K562 (cell line): ENCODE measurements around the gene CDX1. TPM values are rescaled to one million over a fixed set of nuclear protein-coding genes. Genes with fewer than 3 reads are reported as not detected.
A peak's percentile ranks its signal among the peaks of the same experiment; 100 is the strongest.

Experiments used
- BCOR ChIP-seq: fragments of 450-650 bp; IDR thresholded peaks from 2 replicates; pipeline ENCODE4 v1.6.1; 2016
- CBFB ChIP-seq: sonication (generic); formaldehyde crosslinking; IDR thresholded peaks from 2 replicates; pipeline ENCODE4 v1.4.0; 2020; ENCODE audit warnings: mild to moderate bottlenecking, missing genetic modification reagents
- CTCF ChIP-seq, 3 experiments: IDR thresholded peaks in 2 of 3; conservative IDR thresholded peaks in 1 of 3; 2 replicates each; pipeline ENCODE4 v1.5.1; 2011 to 2012; ENCODE audit warnings: low read length in 3 of 3, mild to moderate bottlenecking in 3 of 3, control low read depth in 2 of 3, improper control_type of control experiment in 1 of 3, inconsistent platforms in 1 of 3, low read depth in 1 of 3, mixed read lengths in 1 of 3, moderate library complexity in 1 of 3; ENCODE audit not compliant: insufficient read depth in 2 of 3
- FOSL1 ChIP-seq: fragments of 200-800 bp; sonication (Bioruptor generic); conservative IDR thresholded peaks from 2 replicates; pipeline ENCODE4 v1.6.1; 2016; ENCODE audit warnings: missing genetic modification characterization, missing compliant biosample characterization
- HDAC2 ChIP-seq: fragments of 450-650 bp; IDR thresholded peaks from 2 replicates; pipeline ENCODE4 v1.6.1; 2016; ENCODE audit warnings: mild to moderate bottlenecking
- MTA3 ChIP-seq: fragments of 450-650 bp; formaldehyde crosslinking; IDR thresholded peaks from 2 replicates; pipeline ENCODE4 v1.6.1; 2017; ENCODE audit warnings: mild to moderate bottlenecking, borderline replicate concordance
- NR4A1 ChIP-seq, 2 experiments: fragments of 250-450 bp in 1 of 2; fragments of 450-650 bp in 1 of 2; sonication (Bioruptor Pico) in 1 of 2; IDR thresholded peaks; 2 replicates each; pipeline versions ENCODE4 v1.4.0 to v1.6.1; 2016 to 2020; ENCODE audit warnings: mild to moderate bottlenecking in 2 of 2, missing compliant biosample characterization in 1 of 2, missing genetic modification characterization in 1 of 2, moderate library complexity in 1 of 2
- NRF1 ChIP-seq, 2 experiments: fragments of 450-650 bp; IDR thresholded peaks in 1 of 2; conservative IDR thresholded peaks in 1 of 2; 2 replicates each; pipeline ENCODE4 v1.6.1; 2014; ENCODE audit warnings: mild to moderate bottlenecking in 2 of 2
- STAT5B ChIP-seq: fragments of 250-450 bp; sonication (Bioruptor Pico); IDR thresholded peaks from 2 replicates; pipeline ENCODE4 v1.8.0; 2021; ENCODE audit warnings: mild to moderate bottlenecking, inconsistent platforms
- TARDBP ChIP-seq: fragments of 450-650 bp; IDR thresholded peaks from 2 replicates; pipeline ENCODE4 v1.6.1; 2016
- ZNF263 ChIP-seq: sonication (generic); formaldehyde crosslinking; IDR thresholded peaks from 2 replicates; pipeline ENCODE4 v1.8.0; 2022; ENCODE audit warnings: mild to moderate bottlenecking, missing genetic modification reagents, borderline replicate concordance
- ZNF407 ChIP-seq: fragments of 450-650 bp; IDR thresholded peaks from 2 replicates; pipeline ENCODE4 v1.6.1; 2016; ENCODE audit warnings: low read depth
- ZNF76 ChIP-seq: fragments of 250-450 bp; sonication (Bioruptor Pico); IDR thresholded peaks from 2 replicates; pipeline ENCODE4 v1.4.0; 2020; ENCODE audit warnings: mild to moderate bottlenecking, moderate library complexity, borderline replicate concordance
- polyA plus RNA-seq, 8 experiments: library from polyadenylated mRNA; depleted of rRNA in 4 of 8; stranded (reverse) in 5 of 8; unstranded in 3 of 8; fragments of >200 nt; fragmentation: Nextera tagmentation in 2 of 8; fragmentation: Illumina TruSeq in 1 of 8; extraction: Ambion mirVana in 2 of 8; extraction: Trizol in 1 of 8; gene quantifications; 2 replicates each; pipeline versions ENCODE4 v1.2.1 to v1.2.3, GENCODE V29; 2011 to 2014; ENCODE audit warnings: inconsistent platforms in 1 of 8, missing spikeins in 1 of 8
- total RNA-seq, 7 experiments: library from RNA; depleted of rRNA in 6 of 7; stranded (reverse); fragments of >200 nt in 6 of 7; fragmentation: Illumina TruSeq in 2 of 7; extraction: Trizol in 2 of 7; gene quantifications; 2 replicates each; pipeline versions ENCODE4 v1.2.1 to v1.2.3, GENCODE V29; 2011 to 2021; ENCODE audit warnings: low replicate concordance in 1 of 7

The CDX1 gene
- total and polyA plus RNA-seq, 9 of the 15 experiments (the other 6 are each of a cell fraction or from before 2014, with no cell fraction given), result 0.06 to 0.16 TPM; not detected in 7

GRCh38 chr5:150161242-150162141 is 5.1 kb upstream of the CDX1 start (continued):
- TF ChIP-seq ZNF407, result no peak
- TF ChIP-seq FOSL1 (tag), result 0 out of 2 replicates have a peak, but pooled peaks have one; percentile 18
- TF ChIP-seq MTA3, result peak; percentile 66
- no peak for TF ChIP-seq STAT5B (CRISPR knock-in tag)
- peak; percentile 55; the same call in 1 of the 2 replicates for TF ChIP-seq ZNF263 (CRISPR knock-in tag)
- peak; percentile 86 to 98 (median 95) for TF ChIP-seq CTCF (IDR thresholded peaks at IDR 0.05 in 2 of 3, conservative IDR thresholded peaks at IDR 0.05 in 1 of 3; ENCODE audit: insufficient read depth in 2 of 3, low read depth in 1 of 3, low read length in 3 of 3)
- TF ChIP-seq CBFB (CRISPR knock-in tag), result peak; percentile 72; the same call in 1 of the 2 replicates
- 0 out of 2 replicates have a peak, but pooled peaks have one; percentile 33 for TF ChIP-seq HDAC2
- 0 out of 4 replicates have a peak, but pooled peaks have one; percentile 13 to 14 for TF ChIP-seq NRF1 (conservative IDR thresholded peaks at IDR 0.05 in 1 of 2, IDR thresholded peaks at IDR 0.05 in 1 of 2)
- TF ChIP-seq BCOR, result no peak
- 0 out of 2 replicates have a peak, but pooled peaks have one; percentile 49 for TF ChIP-seq TARDBP
- TF ChIP-seq NR4A1 (CRISPR knock-in tag; IDR thresholded peaks at IDR 0.05), result no peak
- no peak for TF ChIP-seq NR4A1 (tag; IDR thresholded peaks at IDR 0.05)
- no peak for TF ChIP-seq ZNF76 (CRISPR knock-in tag)
